GM21390 (cell line): ENCODE data around the gene IFNAR2.
"Not testable (repeated sequence)": the region's sequence is repeated elsewhere in the genome, so short reads cannot be mapped to it uniquely, and the experiment has no call there.

Experiments
- ATAC-seq: cut with Tn5 transposase; IDR thresholded peaks from one replicate; pipeline ENCODE4 v1.9.1; 2021; ENCODE audit not compliant: unreplicated experiment

IFNAR2 gene

GRCh38 chr21:33241846-33242245 is 12.1 kb downstream of the IFNAR2 start:
- no peak for ATAC-seq

DNA sequence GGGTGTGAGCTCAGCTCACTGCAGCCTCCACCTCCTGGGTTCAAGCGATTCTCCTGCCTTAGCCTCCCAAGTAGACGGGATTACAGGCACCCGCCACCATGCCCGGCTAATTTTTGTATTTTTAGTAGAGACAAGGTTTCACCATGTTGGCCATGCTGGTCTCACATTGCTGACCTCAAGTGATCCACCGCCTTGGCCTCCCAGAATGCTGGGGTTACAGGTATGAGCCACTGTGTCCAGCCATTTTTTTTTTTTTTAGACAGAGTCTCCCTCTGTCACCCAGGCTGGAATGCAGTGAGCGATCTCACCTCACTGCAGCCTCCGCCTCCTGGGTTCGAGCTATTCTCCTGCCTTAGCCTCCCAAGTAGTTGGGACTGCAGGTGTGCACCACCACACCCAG is 13.1 kb downstream of the IFNAR2 start:
- ATAC-seq: not testable (repeated sequence)

DNA sequence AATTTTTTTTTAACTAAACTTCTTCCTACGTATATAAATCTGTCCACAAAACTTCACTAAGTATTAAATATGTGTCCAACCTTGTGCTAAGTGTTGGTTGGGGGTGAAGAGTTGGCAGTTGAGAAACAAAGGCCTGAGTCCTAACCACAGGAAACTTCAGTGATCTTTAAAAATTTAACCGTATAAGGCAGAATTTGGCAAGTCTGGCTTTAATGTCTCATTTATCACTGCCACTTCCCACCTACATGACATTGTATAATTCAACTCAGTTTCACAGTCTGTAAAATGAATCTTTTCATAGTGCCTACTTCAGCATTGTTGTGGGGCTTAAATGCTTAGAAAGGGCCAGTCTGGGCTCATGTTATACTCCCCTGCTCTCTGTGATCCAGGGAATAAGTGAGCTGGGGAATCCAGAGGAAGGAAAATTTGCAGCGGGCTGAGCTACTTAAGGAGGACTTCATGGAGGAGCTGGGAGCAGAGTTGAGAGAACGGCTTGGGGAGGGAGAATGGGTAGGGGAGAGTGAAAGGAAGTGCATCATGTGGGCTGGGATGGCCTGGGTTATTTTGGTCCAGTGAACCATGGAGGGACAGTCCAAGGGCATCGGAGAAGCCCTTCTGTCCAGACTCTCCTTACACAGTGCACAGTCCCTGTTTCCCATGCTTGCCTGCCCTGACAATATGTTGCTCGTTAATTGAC is 14.5 kb downstream of the IFNAR2 start:
- no peak for ATAC-seq

DNA sequence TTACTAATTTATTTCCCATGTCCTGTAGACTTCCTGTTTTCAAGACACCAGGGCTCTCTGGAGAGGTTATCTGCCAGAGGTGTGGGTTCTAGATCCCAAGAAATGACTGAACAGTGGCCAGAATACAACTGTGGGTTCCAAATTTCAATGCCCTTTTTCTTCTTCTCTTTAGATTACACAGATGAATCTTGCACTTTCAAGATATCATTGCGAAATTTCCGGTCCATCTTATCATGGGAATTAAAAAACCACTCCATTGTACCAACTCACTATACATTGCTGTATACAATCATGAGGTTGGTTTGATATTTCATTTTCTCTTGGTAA is 15.0 kb downstream of the IFNAR2 start:
- no peak for ATAC-seq

DNA sequence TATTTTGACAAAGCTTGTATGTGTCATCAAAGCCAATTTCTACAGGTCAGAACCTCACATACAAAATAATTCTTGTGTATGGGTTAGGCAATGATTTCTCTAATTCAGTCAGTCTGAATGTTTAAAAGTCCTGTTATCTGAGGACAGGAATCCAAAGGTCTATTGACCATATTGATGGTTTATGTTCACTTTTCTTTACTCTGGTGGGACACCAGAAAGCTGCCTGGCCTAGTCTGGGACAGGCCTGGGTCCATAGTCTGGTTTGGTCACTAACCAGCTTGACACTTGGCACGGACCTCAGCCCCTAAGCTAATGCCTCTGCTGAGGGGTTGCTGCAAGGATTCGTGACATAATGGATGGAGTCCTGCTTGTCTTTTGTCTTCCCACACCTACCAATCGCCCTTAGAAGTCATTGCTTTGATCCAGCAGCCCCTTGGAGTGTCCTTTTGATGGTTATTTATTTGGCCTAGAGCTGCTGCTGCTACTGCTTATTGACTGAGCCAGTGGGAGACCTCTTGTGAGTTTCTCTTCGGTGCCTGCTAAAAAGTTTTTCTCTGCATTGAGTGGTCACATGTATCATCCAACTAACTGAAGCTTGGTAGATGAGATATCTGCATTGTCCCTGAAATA is 15.7 kb downstream of the IFNAR2 start:
- no peak for ATAC-seq

GRCh38 chr21:33246506-33246905 is 16.8 kb downstream of the IFNAR2 start:
- ATAC-seq: no peak

- no peak for ATAC-seq
Observed at GRCh38 chr21:33246963-33247362, 17.2 kb downstream of the IFNAR2 start.

GRCh38 chr21:33247599-33247998 is 17.9 kb downstream of the IFNAR2 start:
- no peak for ATAC-seq

GRCh38 chr21:33249331-33250002 is 19.7 kb downstream of the IFNAR2 start:
- no peak for ATAC-seq

GRCh38 chr21:33251119-33251518 is 21.4 kb downstream of the IFNAR2 start:
- no peak for ATAC-seq

DNA sequence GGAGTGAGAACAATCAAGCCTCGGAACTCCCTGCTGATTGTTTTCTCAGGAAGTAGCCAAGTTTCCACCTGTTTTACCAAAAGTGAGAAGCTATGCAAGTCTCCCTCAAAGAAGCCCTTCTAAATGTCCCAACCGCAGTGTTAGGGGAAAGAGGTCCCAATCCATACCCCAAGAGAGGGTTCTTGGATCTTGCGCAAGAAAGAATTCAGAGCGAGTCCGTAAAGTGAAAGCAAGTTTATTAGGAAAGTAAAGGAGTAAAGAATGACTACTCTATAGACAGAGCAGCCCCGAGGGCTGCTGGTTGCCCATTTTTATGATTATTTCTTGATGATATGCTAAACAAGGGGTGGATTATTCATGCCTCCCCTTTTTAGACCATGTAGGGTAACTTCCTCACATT is 23.6 kb downstream of the IFNAR2 start:
- ATAC-seq: not testable (repeated sequence)

DNA sequence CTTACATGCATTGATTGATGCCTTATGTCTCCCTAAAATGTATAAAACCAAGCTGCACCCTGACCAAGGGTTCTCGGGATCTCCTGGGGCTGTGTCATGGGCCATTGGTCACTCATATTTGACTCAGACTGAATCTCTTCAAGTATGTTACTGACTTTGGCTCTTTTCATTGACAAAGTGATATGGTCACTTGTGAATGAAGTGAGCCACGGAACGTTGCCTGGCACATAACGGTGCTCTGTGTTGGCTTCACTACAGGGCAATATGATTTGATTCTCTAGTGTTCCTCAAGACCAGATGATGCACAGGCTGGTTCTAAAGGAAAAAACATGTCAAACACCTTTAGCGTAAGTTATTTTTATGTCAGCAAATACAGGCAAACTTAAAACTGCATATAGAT is 25.0 kb downstream of the IFNAR2 start:
- ATAC-seq: no peak

DNA sequence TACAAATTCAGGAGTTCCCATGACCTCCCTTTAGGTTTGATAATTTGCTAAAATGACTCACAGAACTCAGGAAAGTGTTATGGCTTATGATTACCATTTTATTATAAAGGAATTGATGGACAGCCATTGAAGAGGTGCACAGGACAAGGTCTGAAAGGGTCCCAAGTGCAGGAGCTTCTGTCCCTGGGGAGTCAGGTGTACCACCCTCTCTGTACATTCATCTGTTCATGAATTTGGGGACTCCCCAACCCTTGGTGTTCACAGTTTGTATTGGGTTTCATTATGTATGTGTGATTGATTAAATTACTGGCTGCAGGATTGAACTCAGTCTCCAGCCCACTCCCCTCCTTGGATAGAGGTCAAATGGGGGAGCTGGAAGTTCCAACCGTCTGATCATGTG is 25.7 kb downstream of the IFNAR2 start:
- ATAC-seq: no peak

DNA sequence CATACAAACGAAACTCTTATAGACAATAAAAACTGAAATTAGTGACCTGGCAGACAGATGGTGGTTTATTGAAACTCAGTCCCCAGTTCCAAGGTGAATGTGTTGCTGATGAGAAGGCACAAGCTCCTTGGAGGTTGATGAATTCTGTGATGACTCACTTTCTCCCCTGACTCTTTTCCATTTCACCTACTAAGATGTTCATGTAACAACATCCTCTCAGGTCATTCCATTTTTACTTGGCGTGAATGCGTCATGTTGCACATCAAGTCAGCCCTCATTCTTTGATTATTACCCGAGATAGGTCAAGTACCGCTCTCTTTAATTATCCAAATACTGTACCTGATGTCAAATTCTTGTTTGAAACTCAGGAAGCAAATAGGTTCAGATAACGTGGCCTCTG is 26.3 kb downstream of the IFNAR2 start:
- no peak for ATAC-seq

GRCh38 chr21:33257094-33257803 is 27.5 kb downstream of the IFNAR2 start:
- no peak for ATAC-seq

- no peak for ATAC-seq
Observed at GRCh38 chr21:33258475-33258874, 28.7 kb downstream of the IFNAR2 start.

- no peak for ATAC-seq
Observed at GRCh38 chr21:33259428-33259827, 29.7 kb downstream of the IFNAR2 start.

DNA sequence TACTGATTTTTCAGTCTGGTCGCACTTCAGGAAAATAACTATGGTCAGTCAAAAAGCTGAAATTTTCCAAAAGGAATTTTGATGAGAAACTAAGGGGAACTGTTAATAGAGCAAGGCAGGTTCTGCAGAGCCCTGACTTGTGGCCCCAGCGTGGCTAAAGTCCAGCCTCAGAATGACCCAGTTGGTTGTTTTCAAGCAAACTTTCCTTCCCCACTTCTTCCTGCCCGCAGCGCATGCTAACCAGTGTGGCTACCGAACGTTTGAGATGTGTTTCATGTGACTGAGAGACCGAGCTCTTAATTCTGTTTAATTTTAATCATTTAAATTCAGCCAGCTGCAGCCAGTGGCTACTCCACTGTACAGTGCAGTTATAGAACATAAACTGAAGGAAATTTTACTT is 30.3 kb downstream of the IFNAR2 start:
- ATAC-seq: no peak

DNA sequence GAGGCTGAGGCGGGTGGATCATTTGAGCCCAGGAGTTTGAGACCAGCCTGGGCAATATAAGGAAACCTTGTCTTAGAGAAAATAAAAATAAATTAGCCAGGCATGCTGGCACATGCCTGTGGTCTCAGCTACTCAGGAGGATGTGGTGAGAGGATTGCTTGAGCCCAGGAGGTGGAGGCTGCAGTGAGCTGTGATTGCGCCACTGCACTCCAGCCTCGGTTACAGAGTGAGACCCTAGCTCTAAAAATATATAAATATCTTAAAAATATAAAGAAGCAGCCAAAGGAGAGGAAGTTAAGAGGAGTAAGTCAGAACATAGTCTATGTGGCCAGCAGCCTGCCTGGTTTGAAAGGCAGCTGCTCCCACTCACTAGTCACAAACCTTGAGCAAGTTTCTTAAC is 31.9 kb downstream of the IFNAR2 start:
- no peak for ATAC-seq

GRCh38 chr21:33262921-33263320 is 33.2 kb downstream of the IFNAR2 start:
- no peak for ATAC-seq

GRCh38 chr21:33264561-33264960 is 34.8 kb downstream of the IFNAR2 start:
- ATAC-seq: no peak

GRCh38 chr21:33265664-33266049 is 35.9 kb downstream of the IFNAR2 start:
- no peak for ATAC-seq
